GM12874 (cell line): ENCODE measurements around the gene MAGOH.

Source experiments
- TF ChIP-seq, protein P1 (sequence below): IDR thresholded peaks from 2 replicates; pipeline ENCODE4 v1.5.1; 2011; ENCODE audit warnings: low read depth, mild to moderate bottlenecking, control low read depth, low read length, moderate library complexity; ENCODE audit not compliant: insufficient read depth

MAGOH gene

DNA sequence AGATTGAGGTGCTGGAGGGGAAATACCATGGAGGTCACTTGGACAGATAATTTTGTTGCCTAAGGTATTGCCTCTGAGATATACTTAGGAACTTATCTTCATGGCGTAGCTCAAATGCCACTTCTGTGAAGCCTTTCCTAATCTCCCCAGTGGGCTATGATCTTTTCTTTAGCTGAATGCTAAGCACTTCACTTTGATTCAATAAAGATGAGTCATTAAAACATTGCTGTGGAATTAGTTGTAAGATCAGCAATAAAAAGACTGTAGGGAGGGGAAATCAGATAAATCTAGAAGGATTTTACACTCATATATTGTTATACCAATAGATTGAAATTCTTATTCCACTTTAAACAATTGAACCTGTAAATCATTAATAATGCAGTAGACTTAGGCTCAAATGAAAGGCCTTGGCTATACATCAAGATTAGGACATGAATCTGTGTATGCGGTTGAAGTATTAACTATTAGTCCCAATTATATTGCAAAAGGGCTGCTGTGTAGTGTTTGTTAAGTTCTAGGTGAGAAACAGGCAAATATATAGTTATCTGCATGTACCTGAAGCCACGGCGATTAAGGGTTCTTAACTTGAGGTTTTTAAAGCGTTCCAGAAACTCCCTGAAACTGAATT lies 19.2 kb upstream of the MAGOH start:
- TF ChIP-seq, protein P1, sequence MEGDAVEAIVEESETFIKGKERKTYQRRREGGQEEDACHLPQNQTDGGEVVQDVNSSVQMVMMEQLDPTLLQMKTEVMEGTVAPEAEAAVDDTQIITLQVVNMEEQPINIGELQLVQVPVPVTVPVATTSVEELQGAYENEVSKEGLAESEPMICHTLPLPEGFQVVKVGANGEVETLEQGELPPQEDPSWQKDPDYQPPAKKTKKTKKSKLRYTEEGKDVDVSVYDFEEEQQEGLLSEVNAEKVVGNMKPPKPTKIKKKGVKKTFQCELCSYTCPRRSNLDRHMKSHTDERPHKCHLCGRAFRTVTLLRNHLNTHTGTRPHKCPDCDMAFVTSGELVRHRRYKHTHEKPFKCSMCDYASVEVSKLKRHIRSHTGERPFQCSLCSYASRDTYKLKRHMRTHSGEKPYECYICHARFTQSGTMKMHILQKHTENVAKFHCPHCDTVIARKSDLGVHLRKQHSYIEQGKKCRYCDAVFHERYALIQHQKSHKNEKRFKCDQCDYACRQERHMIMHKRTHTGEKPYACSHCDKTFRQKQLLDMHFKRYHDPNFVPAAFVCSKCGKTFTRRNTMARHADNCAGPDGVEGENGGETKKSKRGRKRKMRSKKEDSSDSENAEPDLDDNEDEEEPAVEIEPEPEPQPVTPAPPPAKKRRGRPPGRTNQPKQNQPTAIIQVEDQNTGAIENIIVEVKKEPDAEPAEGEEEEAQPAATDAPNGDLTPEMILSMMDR: no peak

- TF ChIP-seq, protein P1: no peak
Observed at GRCh38 chr1:53256511-53257453, 18.5 kb upstream of the MAGOH start.

GRCh38 chr1:53255031-53255430 lies 16.7 kb upstream of the MAGOH start:
- TF ChIP-seq, protein P1: 0 out of 2 replicates have a peak, but pooled peaks have one; percentile 20

GRCh38 chr1:53254011-53254640 lies 15.8 kb upstream of the MAGOH start:
- TF ChIP-seq, protein P1: no peak

DNA sequence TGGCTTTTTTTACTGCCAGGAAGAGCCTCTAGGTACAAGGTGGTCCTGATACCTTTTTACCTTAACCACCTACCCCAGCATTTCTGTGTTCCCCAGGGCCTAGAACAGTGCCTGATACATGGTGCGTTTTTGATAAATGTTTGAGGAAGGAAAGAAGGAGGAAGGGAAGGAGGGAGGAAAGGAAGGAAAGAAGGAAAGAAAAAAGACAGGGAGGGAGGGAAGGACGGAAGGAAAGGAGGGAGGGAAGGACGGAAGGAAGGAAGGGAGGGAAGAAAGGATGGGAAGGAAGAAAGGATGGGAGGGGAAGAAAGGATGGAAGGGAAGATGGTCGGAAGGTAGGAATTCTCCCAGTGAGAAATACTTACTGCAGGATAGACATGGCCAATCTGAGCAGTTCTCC lies 12.0 kb upstream of the MAGOH start:
- TF ChIP-seq, protein P1: no peak

DNA sequence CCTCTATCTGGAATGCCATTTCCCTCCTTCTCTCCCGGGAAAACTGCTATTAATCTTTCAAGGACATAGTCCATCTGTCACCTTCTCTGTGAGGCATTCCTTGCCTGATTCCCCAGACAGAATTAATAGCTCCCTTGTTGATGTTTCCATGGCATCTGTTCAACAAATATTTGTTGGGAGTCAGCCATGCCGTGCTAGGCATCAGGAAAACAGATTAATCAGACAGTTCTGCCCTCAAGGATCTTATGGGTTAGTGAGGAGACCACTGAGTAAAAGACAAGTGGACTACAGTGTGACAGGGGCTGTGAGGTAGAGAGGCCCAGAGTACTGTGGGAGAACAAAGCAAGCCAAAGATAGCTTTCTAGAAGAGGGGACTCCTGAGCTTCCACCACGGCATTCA lies 11.4 kb upstream of the MAGOH start:
- TF ChIP-seq, protein P1: no peak

DNA sequence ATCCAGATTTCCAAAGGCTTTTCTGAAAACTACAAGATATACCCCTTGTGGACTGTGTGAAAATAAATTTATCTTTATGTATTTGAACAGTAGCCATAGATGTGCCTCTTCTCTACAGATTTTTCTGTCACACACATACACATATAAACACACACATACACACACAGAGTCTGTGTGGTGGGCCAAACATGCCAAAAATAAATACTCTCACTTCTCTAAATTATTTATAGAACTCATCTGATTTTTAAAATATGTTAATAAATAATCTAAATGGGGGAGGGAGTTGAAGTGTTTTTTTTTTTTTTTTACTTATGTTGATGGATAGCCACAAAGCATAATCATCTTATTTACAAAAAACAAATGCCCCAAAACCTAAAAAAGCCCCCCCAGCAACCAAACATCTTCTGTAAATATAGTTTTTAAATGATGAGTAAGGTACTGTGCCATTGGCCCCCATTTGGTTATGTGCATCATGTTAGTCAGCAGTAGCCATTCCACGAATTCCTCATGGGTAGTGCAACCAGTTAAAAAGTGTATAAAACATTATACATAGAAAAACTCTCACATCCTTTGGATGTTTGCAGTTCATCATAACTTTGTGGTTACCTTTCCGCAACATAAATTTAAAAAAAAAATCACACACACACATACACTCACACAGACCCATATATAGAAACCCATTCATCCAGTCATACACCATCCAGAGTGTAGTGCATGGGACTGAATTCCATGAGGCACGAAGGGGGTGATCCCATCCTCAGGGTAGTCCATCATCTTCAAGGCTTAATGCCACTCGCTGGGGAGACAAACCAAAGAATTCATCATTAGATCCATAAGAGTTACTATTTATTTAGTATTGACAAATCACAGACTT lies 8.2 kb upstream of the MAGOH start:
- TF ChIP-seq, protein P1: no peak
